Kidney (tissue), 14 donors: ENCODE measurements around the gene USP47. TPM values are rescaled to one million over a fixed set of nuclear protein-coding genes. Genes with fewer than 3 reads are reported as not detected.
A peak's percentile ranks its signal among the peaks of the same experiment; 100 is the strongest.

ENCODE experiments used
- DNase-seq, 5 donors: peaks; one replicate each; pipeline ENCODE4 v3.0.0-alpha.2; 2013 to 2020
- FAIRE-seq: peaks from 2 replicates; lab custom pipeline; 2012; peaks lifted over from hg19 to GRCh38; lab: Jason Lieb, UNC
- H3K27ac ChIP-seq, 2 donors: one replicate each; pipeline ENCODE4 v1.7.0; 2013; ENCODE audit warnings: low read depth in 2 of 2, low read length in 2 of 2, inconsistent platforms in 1 of 2
- H3K27me3 ChIP-seq: one replicate; pipeline ENCODE4 v1.7.1; 2013; ENCODE audit warnings: low read length, inconsistent platforms; ENCODE audit not compliant: control insufficient read depth, insufficient read depth
- H3K36me3 ChIP-seq, 3 donors: one replicate each; pipeline versions ENCODE4 v1.7.0 to v1.7.1; 2013; ENCODE audit warnings: low read length in 3 of 3, control low read depth in 1 of 3, inconsistent platforms in 1 of 3; ENCODE audit not compliant: insufficient read depth in 3 of 3, control insufficient read depth in 2 of 3
- H3K4me1 ChIP-seq, 3 donors: one replicate each; pipeline versions ENCODE4 v1.7.0 to v1.7.1; 2013; ENCODE audit warnings: low read length in 3 of 3, inconsistent platforms in 1 of 3, low read depth in 1 of 3; ENCODE audit not compliant: control insufficient read depth in 2 of 3, insufficient read depth in 2 of 3
- H3K4me3 ChIP-seq, 3 donors: one replicate each; pipeline versions ENCODE4 v1.7.0 to v1.8.1; 2013; ENCODE audit warnings: low read length in 3 of 3, control low read depth in 1 of 3, inconsistent platforms in 1 of 3
- H3K9ac ChIP-seq, 3 donors: one replicate each; pipeline versions ENCODE4 v1.7.0 to v1.7.1; 2013; ENCODE audit warnings: low read length in 3 of 3, control low read depth in 1 of 3, inconsistent platforms in 1 of 3
- H3K9me3 ChIP-seq, 3 donors: one replicate each; pipeline versions ENCODE4 v1.7.0 to v1.7.1; 2013; ENCODE audit warnings: low read length in 3 of 3, control low read depth in 1 of 3, inconsistent platforms in 1 of 3; ENCODE audit not compliant: control insufficient read depth in 2 of 3, insufficient read depth in 1 of 3
- intact Hi-C: fragments of 100-400 bp; cut with DNase I; formaldehyde crosslinking; loops from one replicate; pipeline ENCODE4 v1.11.1; 2022
- polyA plus RNA-seq: library from polyadenylated mRNA; stranded (reverse); fragments of 350-450 nt; fragmentation: Illumina TruSeq; extraction: RNeasy Lipid Tissue Mini Kit (QIAGEN cat#74804); gene quantifications from one replicate; pipeline ENCODE4 v1.2.3, GENCODE V29; 2014; ENCODE audit warnings: low read depth, low replicate concordance; ENCODE audit not compliant: insufficient read depth
- total RNA-seq: library from RNA; stranded (reverse); fragmentation: NEBNext Ultra II Directional; extraction: Animal tissue kit (Norgen Biotek cat#: 25700); gene quantifications from one replicate; pipeline ENCODE4 v1.2.1, GENCODE V29; 2021
- TF ChIP-seq, protein P1 (sequence below): IDR thresholded peaks from 3 replicates; pipeline ENCODE4 v1.5.1; 2012; ENCODE audit warnings: mild to moderate bottlenecking, moderate library complexity, borderline replicate concordance; ENCODE audit not compliant: insufficient read depth; ENCODE audit errors: extremely low read depth
- donor health status: control.
- donor health status: control.
- donor health status: control.
- donor health status: control.
- donor health status: control.
- donor health status: DM: yes; HTN: yes; CAD: no.
- donor health status: Normal renal cell carcinoma (clear cell type).

Gene USP47
- total and polyA plus RNA-seq, 2 donors from 2014 or later: 16.3 to 43.3 TPM

DNA sequence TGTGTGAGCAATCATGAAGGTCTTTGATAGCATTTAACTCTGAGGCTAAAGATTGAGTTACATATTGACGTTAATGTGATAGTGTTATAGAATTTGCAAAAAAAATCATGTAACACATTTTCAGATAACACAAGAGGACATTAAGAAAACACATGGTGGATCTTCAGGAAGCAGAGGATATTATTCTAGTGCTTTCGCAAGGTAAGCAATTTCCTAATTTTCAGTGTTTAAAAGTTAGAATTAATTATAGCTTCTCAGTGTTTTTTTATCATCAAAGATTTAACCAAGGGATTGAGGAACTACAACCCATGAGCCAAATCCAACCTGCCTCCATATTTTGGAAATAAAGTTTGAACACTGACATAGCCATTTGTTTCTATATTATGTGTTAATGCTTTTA, 88.1 kb downstream of the USP47 start:
- DNase-seq (no peak), FAIRE-seq (no peak)
- Histone ChIP-seq H3K9me3 (no peaks in the 10 kb centered on the region), H3K36me3 (peaks cover 4 to 31% (median 13%) of the 10 kb centered on the region in 3 donors), H3K4me3 (no peak overlapping the region), H3K27ac (no peak overlapping the region), H3K4me1 (no peaks in the 10 kb centered on the region), H3K27me3 (no peaks in the 10 kb centered on the region), H3K9ac (no peak overlapping the region)
- TF ChIP-seq, protein P1, sequence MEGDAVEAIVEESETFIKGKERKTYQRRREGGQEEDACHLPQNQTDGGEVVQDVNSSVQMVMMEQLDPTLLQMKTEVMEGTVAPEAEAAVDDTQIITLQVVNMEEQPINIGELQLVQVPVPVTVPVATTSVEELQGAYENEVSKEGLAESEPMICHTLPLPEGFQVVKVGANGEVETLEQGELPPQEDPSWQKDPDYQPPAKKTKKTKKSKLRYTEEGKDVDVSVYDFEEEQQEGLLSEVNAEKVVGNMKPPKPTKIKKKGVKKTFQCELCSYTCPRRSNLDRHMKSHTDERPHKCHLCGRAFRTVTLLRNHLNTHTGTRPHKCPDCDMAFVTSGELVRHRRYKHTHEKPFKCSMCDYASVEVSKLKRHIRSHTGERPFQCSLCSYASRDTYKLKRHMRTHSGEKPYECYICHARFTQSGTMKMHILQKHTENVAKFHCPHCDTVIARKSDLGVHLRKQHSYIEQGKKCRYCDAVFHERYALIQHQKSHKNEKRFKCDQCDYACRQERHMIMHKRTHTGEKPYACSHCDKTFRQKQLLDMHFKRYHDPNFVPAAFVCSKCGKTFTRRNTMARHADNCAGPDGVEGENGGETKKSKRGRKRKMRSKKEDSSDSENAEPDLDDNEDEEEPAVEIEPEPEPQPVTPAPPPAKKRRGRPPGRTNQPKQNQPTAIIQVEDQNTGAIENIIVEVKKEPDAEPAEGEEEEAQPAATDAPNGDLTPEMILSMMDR: no peak
- intact Hi-C loops: loop anchor here (10.0 kb wide), 2 partner anchors 115 to 345 kb away; no protein-coding TSS in a partner anchor

DNA sequence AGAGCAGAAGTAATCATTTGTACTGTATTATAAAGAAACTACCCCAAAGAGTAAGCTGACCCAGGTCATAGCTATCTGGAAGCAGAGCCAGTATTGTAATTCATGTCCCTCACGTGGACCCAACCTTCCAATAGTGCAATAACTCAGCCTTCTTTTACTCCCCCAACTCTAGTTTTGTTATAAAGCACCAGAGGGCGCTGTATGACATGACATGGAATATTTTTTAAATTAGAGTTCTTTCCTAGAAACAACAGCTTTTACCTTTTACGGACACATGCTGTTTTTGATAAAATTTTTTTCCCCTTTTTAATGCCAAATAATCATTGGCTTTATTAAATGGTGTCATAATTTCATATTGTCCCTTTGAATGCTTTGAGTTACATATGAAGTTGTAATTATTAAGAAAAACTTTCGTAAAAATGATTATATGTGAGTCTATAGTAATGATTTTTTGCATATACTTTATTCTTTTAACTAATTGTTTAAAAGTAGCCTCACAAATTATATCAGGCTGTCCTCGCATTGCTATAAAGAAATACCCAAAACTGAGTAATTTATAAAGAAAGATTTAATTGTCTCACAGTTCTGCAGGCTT, 89.8 kb downstream of the USP47 start:
- FAIRE-seq: peak; percentile 33
- Histone ChIP-seq H3K4me1 (no peaks in the 10 kb centered on the region), H3K36me3 (peaks cover 5 to 31% (median 17%) of the 10 kb centered on the region in 3 donors), H3K9ac (no peak overlapping the region), H3K27ac (no peak overlapping the region), H3K27me3 (no peaks in the 10 kb centered on the region), H3K4me3 (no peak overlapping the region), H3K9me3 (no peaks in the 10 kb centered on the region)
- peak in 2 of 5 donors; percentile 44 to 77 for DNase-seq
- TF ChIP-seq, protein P1: peak; percentile 53
- intact Hi-C loops: loop anchor here (10.0 kb wide), 1 partner anchor 113 kb away; no protein-coding TSS in a partner anchor

DNA sequence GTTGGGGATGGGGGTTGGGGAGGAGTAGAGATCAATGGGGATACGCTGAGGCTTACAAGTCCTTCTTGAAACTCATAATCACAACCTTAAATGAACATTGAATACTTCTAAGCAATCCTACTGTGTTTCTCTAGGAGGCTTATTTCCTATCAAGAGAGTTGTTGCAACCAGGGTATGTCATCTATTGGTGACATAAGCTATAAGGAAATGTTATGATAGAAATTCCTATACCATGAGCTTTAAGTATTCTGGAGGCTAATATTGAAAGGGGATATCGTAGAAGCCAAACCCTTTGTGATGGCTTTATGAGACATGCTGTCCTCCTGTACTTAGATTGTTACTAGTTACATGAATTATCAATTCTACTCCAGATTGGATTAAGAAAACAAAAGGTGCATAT, 93.8 kb downstream of the USP47 start:
- Histone ChIP-seq H3K27ac (no peak overlapping the region), H3K27me3 (no peaks in the 10 kb centered on the region), H3K36me3 (peaks cover 5 to 35% (median 15%) of the 10 kb centered on the region in 3 donors), H3K4me1 (no peaks in the 10 kb centered on the region), H3K9ac (no peak overlapping the region), H3K4me3 (no peak overlapping the region), H3K9me3 (no peaks in the 10 kb centered on the region)
- intact Hi-C loops: loop anchor here (10.0 kb wide), 1 partner anchor 109 kb away; no protein-coding TSS in a partner anchor
- no peak for FAIRE-seq
- no peak for DNase-seq
- TF ChIP-seq, protein P1: no peak

DNA sequence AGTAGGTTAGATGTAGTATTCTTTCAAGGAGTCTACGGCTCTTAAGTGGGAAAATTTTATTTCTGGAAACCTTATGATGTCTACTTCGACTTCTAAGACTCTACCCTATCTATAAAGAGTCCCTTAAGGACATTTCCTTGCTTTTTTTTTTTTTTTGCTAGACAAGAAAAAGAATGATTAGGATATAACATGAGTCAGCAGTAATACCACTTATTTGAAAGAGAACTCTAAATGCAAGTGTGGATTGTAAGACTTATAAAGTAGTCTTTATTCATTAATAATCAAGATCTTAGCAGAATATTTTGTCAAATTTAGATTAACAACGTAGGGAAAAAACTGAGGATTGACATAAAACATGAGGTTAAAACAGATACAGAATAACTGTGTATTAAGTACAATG, 95.7 kb downstream of the USP47 start:
- Histone ChIP-seq H3K27me3 (no peaks in the 10 kb centered on the region), H3K4me3 (no peak overlapping the region), H3K9me3 (no peaks in the 10 kb centered on the region), H3K36me3 (peaks cover 9 to 33% (median 17%) of the 10 kb centered on the region in 3 donors), H3K27ac (no peak overlapping the region), H3K9ac (no peak overlapping the region), H3K4me1 (no peaks in the 10 kb centered on the region)
- FAIRE-seq: no peak
- TF ChIP-seq, protein P1: no peak
- DNase-seq: no peak
- intact Hi-C loops: loop anchor here (10.0 kb wide), 1 partner anchor 107 kb away; no protein-coding TSS in a partner anchor
